HG03460 (cell line): Measurements from ENCODE around the gene OTUD4.

Experiments
- ATAC-seq: cut with Tn5 transposase; IDR thresholded peaks from one replicate; pipeline ENCODE4 v1.9.1; 2021; ENCODE audit not compliant: unreplicated experiment

Gene OTUD4

GRCh38 chr4:145130130-145130529 lies 50.3 kb downstream of the OTUD4 start:
- ATAC-seq = no peak

DNA sequence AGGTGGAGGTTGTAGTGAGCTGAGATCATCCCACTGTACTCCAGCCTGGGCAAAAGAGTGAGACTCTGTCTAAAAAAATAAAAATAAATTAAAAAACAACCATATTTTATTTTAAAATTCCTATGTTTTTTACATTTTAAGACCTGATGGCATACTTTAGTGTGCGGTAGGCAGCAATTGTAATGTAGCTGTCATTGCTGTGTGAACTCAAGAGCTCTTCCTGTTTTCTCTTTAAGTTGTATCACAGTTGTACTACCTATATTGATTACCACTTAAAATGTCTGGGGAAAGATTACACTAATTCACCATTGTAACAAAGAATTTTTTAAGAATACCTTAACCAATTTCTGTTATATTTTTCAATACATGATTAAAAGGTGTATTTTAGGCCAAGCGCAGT lies 55.0 kb downstream of the OTUD4 start:
- no peak for ATAC-seq

GRCh38 chr4:145108128-145108527 lies 72.3 kb downstream of the OTUD4 start:
- no peak for ATAC-seq

GRCh38 chr4:145107126-145107525 lies 73.3 kb downstream of the OTUD4 start:
- no peak for ATAC-seq

DNA sequence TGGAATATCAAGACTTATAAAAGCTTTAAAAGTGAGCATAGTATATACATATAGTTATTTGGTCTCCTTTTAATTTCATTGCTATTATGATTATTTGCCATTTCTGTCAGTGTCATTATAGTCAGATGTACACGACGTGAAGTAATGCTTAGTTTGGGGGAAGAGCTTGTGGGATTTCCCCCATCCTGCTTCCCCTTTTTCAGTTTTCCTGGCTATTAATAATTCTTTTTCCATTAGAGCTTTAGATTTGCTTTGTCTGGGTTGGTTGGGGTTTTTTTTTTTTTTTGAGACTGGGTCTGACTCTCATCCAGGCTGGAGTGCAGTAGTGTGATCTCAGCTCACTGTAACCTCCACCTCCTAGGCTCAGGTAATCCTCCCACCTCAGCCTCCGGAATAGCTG lies 76.9 kb downstream of the OTUD4 start:
- ATAC-seq = no peak

- no peak for ATAC-seq
Observed at GRCh38 chr4:145102619-145103018, 77.8 kb downstream of the OTUD4 start.

DNA sequence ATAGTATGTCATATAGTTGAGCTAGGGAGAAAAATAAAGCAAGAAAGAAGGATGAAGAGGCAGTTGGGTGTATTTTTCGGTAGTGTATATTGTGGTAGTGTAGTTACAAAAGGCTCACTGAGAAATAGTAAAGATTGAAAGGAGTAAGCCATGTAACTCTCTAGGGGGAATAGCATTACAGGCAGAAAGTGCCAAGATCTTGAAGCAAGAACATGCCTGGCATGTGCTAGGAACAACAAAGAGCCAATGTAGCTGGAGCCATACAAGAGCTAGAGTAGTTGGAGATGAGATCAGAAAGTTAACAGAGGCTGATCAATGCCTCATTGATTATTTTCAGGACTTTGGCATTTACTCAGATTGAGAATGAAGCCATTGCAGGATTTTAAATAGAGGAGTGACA lies 79.3 kb downstream of the OTUD4 start:
- ATAC-seq = no peak

- no peak for ATAC-seq
Observed at GRCh38 chr4:145099653-145100052, 80.7 kb downstream of the OTUD4 start.

DNA sequence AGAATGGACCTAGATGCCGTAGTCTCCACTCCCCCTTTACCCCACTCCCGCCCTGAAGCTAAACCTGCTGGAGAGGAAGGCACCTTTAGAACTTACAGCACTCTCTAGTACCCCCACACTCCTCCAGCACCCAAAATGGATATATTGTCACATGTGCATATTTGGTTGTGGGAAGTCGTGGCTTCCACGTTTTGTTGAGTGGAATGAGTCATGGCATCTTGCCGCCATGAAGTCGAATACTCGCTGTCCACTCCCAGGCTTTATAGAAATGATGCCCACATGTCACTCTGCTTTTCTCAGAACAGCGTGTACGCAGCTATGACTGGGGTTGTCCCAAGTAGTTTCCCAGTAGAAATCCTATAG lies 81.7 kb downstream of the OTUD4 start:
- peak; percentile 21 for ATAC-seq

- ATAC-seq = peak; percentile 73
Observed at GRCh38 chr4:145097821-145098674, 82.3 kb downstream of the OTUD4 start, which contains the start of the genes ABCE1 and ANAPC10. ABCE1 (plus strand) TSS chr4:145098311; CDS start chr4:145104413, 6,102 bp downstream. ANAPC10 (minus strand) TSS chr4:145098196; CDS start chr4:145096099, 2,097 bp downstream.

DNA sequence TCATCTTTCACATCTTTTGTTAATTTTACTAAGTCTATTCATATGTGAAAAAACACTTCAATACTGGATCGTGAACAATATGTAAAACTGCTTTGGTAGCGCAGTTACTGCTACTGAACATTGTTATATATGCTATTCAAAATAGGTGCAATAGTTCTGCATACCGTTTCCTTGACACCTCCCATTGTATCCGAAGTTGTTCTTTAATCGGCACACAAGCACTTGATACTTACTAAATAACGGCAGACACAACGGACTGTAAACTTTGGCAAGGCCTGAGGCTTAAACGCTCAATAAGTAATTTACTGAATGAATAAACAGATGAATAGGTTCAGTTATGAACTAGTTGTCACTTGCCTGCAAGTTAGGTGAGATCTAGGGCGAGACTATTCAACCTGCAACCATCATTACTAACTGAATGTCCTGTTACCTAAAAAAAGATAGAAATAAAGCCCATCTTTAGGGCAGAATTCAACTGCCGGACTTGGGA lies 83.0 kb downstream of the OTUD4 start:
- ATAC-seq = peak; percentile 2

- ATAC-seq = no peak
Observed at GRCh38 chr4:145093638-145094037, 86.8 kb downstream of the OTUD4 start.

- ATAC-seq = no peak
Observed at GRCh38 chr4:145090380-145090779, 90.0 kb downstream of the OTUD4 start.

- ATAC-seq = no peak
Observed at GRCh38 chr4:145083891-145084605, 96.3 kb downstream of the OTUD4 start.
